Measurements from ENCODE around the gene TTC34.

Gene TTC34

GRCh38 chr1:2829846-2830615 lies 28.5 kb upstream of the TTC34 start:
- DNase-seq: no peak

GRCh38 chr1:2828586-2829250 lies 27.2 kb upstream of the TTC34 start:
- no peak for DNase-seq

GRCh38 chr1:2826736-2827292 lies 25.3 kb upstream of the TTC34 start:
- no peak for DNase-seq

GRCh38 chr1:2826316-2826715 lies 24.8 kb upstream of the TTC34 start:
- DNase-seq: no peak

- no peak for DNase-seq
Measured at GRCh38 chr1:2825487-2826189, 24.1 kb upstream of the TTC34 start.

GRCh38 chr1:2824999-2825398 lies 23.5 kb upstream of the TTC34 start:
- DNase-seq: no peak

GRCh38 chr1:2823921-2824610 lies 22.6 kb upstream of the TTC34 start:
- DNase-seq: no peak

- no peak for DNase-seq
Measured at GRCh38 chr1:2822621-2823145, 21.2 kb upstream of the TTC34 start.

- peak; percentile 28 for DNase-seq
Measured at GRCh38 chr1:2821966-2822620, 20.6 kb upstream of the TTC34 start.

- no peak for DNase-seq
Measured at GRCh38 chr1:2821373-2821955, 20.0 kb upstream of the TTC34 start.

- DNase-seq: no peak
Measured at GRCh38 chr1:2820731-2821372, 19.4 kb upstream of the TTC34 start.

GRCh38 chr1:2819831-2820730 lies 18.6 kb upstream of the TTC34 start:
- DNase-seq: no peak

GRCh38 chr1:2819429-2819828 lies 17.9 kb upstream of the TTC34 start:
- no peak for DNase-seq

GRCh38 chr1:2817784-2818564 lies 16.5 kb upstream of the TTC34 start:
- no peak for DNase-seq

GRCh38 chr1:2816786-2817185 lies 15.3 kb upstream of the TTC34 start:
- DNase-seq: no peak

GRCh38 chr1:2815551-2815950 lies 14.1 kb upstream of the TTC34 start:
- DNase-seq: no peak

- DNase-seq: no peak
Measured at GRCh38 chr1:2814511-2815075, 13.1 kb upstream of the TTC34 start.

GRCh38 chr1:2812939-2813653 lies 11.6 kb upstream of the TTC34 start:
- DNase-seq: no peak

All from NCI-H69 (cell line).